A549 (cell line): ENCODE data around the gene CCDC30.

Source experiments
- CEBPB ChIP-seq, 2 experiments: fragments of >200 bp in 1 of 2; sonication (Bioruptor Twin) in 1 of 2; formaldehyde crosslinking in 1 of 2; IDR thresholded peaks; 2 replicates each; pipeline ENCODE4 v1.6.1; 2012 to 2016
- MYC ChIP-seq: IDR thresholded peaks from 2 replicates; pipeline ENCODE4 v1.6.1; 2012; ENCODE audit warnings: mild to moderate bottlenecking, inconsistent platforms, low read length, improper control_type of control experiment, borderline replicate concordance
- PHF8 ChIP-seq: fragments of 200-600 bp; sonication (generic); IDR thresholded peaks from 2 replicates; pipeline ENCODE4 v1.6.1; 2016; ENCODE audit warnings: low read depth, mild to moderate bottlenecking, antibody characterized with exemption, moderate library complexity, borderline replicate concordance
- POLR2A ChIP-seq: IDR thresholded peaks from 2 replicates; pipeline ENCODE4 v1.6.1; 2012; ENCODE audit warnings: mild to moderate bottlenecking, low read length
- POLR2AphosphoS2 ChIP-seq: conservative IDR thresholded peaks from 2 replicates; pipeline ENCODE4 v1.6.1; 2012; ENCODE audit warnings: low read length, improper control_type of control experiment, inconsistent platforms
- TF ChIP-seq, protein P1 (sequence below): fragments of >200 bp; sonication (Bioruptor Twin); formaldehyde crosslinking; IDR thresholded peaks from 3 replicates; pipeline ENCODE4 v1.5.1; 2016
- TF ChIP-seq, protein P2 (sequence below): IDR thresholded peaks from 2 replicates; pipeline ENCODE4 v1.6.1; 2012

DNA sequence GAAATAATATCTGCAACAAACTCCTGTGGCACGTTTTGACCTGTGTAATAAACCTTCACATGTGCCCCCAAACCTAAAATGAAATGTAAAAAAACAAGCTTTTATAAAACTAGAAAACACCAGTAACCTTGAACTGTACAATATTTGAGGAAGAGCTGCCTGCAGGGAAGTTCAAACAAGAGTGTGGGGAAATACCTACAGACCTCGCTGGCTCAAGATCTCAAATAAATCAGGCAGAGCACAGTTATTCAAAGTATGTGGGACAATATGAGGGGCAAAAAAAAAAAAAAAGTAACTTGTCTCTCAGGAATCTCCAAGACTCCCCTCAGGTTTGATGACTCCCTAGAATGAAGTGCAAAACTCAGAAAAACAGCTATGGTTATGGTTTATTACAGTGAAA lies 157.2 kb downstream of the CCDC30 start:
- TF ChIP-seq POLR2A (no peak), POLR2AphosphoS2 (no peak), PHF8 (no peak), CEBPB (IDR thresholded peaks at IDR 0.05) (no peak), MYC (no peak)
- TF ChIP-seq, protein P1, sequence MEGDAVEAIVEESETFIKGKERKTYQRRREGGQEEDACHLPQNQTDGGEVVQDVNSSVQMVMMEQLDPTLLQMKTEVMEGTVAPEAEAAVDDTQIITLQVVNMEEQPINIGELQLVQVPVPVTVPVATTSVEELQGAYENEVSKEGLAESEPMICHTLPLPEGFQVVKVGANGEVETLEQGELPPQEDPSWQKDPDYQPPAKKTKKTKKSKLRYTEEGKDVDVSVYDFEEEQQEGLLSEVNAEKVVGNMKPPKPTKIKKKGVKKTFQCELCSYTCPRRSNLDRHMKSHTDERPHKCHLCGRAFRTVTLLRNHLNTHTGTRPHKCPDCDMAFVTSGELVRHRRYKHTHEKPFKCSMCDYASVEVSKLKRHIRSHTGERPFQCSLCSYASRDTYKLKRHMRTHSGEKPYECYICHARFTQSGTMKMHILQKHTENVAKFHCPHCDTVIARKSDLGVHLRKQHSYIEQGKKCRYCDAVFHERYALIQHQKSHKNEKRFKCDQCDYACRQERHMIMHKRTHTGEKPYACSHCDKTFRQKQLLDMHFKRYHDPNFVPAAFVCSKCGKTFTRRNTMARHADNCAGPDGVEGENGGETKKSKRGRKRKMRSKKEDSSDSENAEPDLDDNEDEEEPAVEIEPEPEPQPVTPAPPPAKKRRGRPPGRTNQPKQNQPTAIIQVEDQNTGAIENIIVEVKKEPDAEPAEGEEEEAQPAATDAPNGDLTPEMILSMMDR = no peak
- TF ChIP-seq, protein P2, sequence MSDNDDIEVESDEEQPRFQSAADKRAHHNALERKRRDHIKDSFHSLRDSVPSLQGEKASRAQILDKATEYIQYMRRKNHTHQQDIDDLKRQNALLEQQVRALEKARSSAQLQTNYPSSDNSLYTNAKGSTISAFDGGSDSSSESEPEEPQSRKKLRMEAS = no peak
